Measurements from ENCODE around the gene OR56B1.
"Not testable (repeated sequence)": the region's sequence is repeated elsewhere in the genome, so short reads cannot be mapped to it uniquely, and the experiment has no call there.

Gene OR56B1

DNA sequence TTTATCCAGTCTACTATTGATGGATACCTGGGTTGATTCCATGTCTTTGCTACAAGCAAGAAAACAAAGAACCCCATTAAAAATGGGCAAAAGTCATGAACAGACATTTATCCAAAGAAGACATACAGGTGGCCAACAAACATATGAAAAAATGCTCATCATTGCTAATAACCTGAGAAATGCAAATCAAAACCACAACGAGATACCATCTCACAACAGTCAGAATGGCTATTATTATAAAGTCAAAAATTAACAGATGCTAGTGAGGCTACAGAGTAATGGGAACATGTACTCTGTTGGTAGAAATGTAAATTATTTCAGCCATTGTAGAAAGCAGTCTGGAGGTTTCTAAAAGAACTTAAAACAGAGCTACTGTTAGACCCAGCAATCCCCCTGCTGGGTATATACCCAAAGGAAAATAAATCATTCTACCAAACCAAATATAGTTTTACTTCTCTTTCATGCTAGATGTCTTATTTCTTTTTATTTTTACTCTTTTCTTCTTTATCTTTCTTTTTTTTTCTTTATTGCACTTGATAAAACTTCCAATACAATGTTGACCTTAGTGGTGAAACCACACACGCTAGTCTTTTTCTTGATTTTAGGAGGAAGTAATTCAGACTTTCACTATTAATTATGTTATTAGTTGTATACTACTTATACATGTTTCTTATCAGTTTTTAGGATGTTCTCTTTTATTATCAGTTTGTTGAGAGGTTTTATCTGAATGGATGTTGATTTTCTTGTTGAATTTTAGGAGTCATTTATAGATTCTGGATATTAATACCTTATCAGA, 32.3 kb upstream of the OR56B1 start:
- Histone ChIP-seq H2AFZ (ENCODE audit: low read depth) (no peak overlapping the region), H3K27me3 (ENCODE audit: insufficient read depth, low read depth) (no peaks in the 10 kb centered on the region), H3K27ac (no peak overlapping the region), H3K79me2 (ENCODE audit: insufficient read depth, low read depth) (no peaks in the 10 kb centered on the region), H3K4me1 (ENCODE audit: low read depth, poor library complexity, severe bottlenecking) (no peaks in the 10 kb centered on the region), H3K9ac (no peak overlapping the region), H3K4me2 (no peak overlapping the region), H3K36me3 (ENCODE audit: insufficient read depth) (no peaks in the 10 kb centered on the region), H4K20me1 (ENCODE audit: insufficient read depth) (no peaks in the 10 kb centered on the region), H3K4me3 (IDR thresholded peaks at IDR 0.05; ENCODE audit: insufficient read depth, low read depth, low read length) (no peak overlapping the region)
- TF ChIP-seq, protein P1, sequence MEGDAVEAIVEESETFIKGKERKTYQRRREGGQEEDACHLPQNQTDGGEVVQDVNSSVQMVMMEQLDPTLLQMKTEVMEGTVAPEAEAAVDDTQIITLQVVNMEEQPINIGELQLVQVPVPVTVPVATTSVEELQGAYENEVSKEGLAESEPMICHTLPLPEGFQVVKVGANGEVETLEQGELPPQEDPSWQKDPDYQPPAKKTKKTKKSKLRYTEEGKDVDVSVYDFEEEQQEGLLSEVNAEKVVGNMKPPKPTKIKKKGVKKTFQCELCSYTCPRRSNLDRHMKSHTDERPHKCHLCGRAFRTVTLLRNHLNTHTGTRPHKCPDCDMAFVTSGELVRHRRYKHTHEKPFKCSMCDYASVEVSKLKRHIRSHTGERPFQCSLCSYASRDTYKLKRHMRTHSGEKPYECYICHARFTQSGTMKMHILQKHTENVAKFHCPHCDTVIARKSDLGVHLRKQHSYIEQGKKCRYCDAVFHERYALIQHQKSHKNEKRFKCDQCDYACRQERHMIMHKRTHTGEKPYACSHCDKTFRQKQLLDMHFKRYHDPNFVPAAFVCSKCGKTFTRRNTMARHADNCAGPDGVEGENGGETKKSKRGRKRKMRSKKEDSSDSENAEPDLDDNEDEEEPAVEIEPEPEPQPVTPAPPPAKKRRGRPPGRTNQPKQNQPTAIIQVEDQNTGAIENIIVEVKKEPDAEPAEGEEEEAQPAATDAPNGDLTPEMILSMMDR (conservative IDR thresholded peaks at IDR 0.05; ENCODE audit: low read depth, low read length): no peak

DNA sequence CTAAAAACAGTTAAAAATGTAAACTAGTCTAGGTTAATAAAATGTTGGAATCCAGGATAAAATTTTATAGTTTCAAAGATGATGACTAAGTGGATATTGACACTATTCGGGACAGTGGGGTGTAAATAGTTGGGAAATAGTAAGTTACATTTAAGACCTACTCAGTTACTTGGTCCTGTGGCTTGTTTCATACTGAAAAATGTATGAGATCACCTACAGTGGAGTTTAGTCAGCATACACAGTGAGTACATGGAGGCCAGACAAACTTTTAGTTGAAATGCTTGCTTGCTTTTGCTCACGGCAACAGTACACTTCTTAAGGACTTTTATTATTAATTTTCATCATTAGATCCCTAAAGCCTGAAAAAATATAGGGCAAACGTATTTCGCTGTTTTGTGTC, 30.6 kb upstream of the OR56B1 start:
- no peaks in the 10 kb centered on the region for H4K20me1 ChIP-seq (ENCODE audit: insufficient read depth)
- H3K27ac ChIP-seq: no peak overlapping the region
- no peak overlapping the region for H3K4me3 ChIP-seq (IDR thresholded peaks at IDR 0.05; ENCODE audit: insufficient read depth, low read depth, low read length)
- H2AFZ ChIP-seq (ENCODE audit: low read depth): no peak overlapping the region
- H3K9ac ChIP-seq: no peak overlapping the region
- no peaks in the 10 kb centered on the region for H3K79me2 ChIP-seq (ENCODE audit: insufficient read depth, low read depth)
- H3K4me1 ChIP-seq (ENCODE audit: low read depth, poor library complexity, severe bottlenecking): no peaks in the 10 kb centered on the region
- H3K4me2 ChIP-seq: no peak overlapping the region
- H3K27me3 ChIP-seq (ENCODE audit: insufficient read depth, low read depth): no peaks in the 10 kb centered on the region
- TF ChIP-seq, protein P1 (conservative IDR thresholded peaks at IDR 0.05; ENCODE audit: low read depth, low read length): no peak
- no peaks in the 10 kb centered on the region for H3K36me3 ChIP-seq (ENCODE audit: insufficient read depth)

DNA sequence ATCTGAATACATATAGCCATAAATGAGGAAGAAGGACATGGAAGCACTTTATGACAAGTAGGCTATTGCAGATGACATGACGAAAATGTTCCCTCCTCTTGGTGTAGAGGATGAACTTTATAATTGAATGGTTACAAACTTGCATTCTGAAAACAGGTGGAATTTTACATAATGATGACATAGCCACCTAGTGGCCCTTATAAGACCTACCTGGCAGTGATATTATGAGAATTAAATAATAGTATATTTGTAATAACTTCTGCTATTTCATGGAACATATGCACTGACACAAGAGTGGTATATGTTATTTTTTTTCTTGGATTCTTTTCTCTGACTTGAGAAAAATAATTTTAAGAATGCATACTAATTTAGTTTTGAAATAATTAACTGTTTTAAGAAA, 23.7 kb upstream of the OR56B1 start:
- Histone ChIP-seq H3K4me2 (no peak overlapping the region), H3K79me2 (ENCODE audit: insufficient read depth, low read depth) (no peaks in the 10 kb centered on the region), H2AFZ (ENCODE audit: low read depth) (no peak overlapping the region), H4K20me1 (ENCODE audit: insufficient read depth) (no peaks in the 10 kb centered on the region), H3K4me3 (IDR thresholded peaks at IDR 0.05; ENCODE audit: insufficient read depth, low read depth, low read length) (no peak overlapping the region), H3K27ac (no peak overlapping the region), H3K36me3 (ENCODE audit: insufficient read depth) (no peaks in the 10 kb centered on the region), H3K27me3 (ENCODE audit: insufficient read depth, low read depth) (no peaks in the 10 kb centered on the region), H3K9ac (no peak overlapping the region), H3K4me1 (ENCODE audit: low read depth, poor library complexity, severe bottlenecking) (no peaks in the 10 kb centered on the region)
- TF ChIP-seq, protein P1 (conservative IDR thresholded peaks at IDR 0.05; ENCODE audit: low read depth, low read length): peak; percentile 26; the same call in 1 of the 2 replicates

DNA sequence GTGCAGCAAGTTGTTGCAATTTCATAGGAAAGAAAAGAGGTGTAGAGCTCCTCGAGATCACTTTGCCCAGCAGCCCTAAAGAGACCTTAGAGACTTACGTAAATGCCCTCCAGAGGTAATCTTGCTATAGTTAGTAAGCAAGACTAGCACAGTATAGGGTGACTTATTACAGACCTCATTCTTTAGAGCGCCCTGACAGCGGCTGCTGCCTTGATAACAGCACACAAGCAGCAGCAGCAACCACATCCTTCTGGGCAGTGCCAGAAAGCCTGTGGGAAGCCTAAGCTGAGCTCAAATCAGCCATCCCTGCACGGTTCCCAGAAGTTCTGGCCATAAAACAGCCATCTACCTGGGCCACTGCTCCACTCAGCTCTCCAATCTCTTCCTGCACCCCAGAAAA, 22.6 kb upstream of the OR56B1 start:
- Histone ChIP-seq H3K27me3 (ENCODE audit: insufficient read depth, low read depth) (no peaks in the 10 kb centered on the region), H3K4me2 (no peak overlapping the region), H4K20me1 (ENCODE audit: insufficient read depth) (no peaks in the 10 kb centered on the region), H3K36me3 (ENCODE audit: insufficient read depth) (no peaks in the 10 kb centered on the region), H3K79me2 (ENCODE audit: insufficient read depth, low read depth) (no peaks in the 10 kb centered on the region), H3K4me3 (IDR thresholded peaks at IDR 0.05; ENCODE audit: insufficient read depth, low read depth, low read length) (no peak overlapping the region), H3K4me1 (ENCODE audit: low read depth, poor library complexity, severe bottlenecking) (no peaks in the 10 kb centered on the region), H3K9ac (no peak overlapping the region), H3K27ac (no peak overlapping the region), H2AFZ (ENCODE audit: low read depth) (no peak overlapping the region)
- TF ChIP-seq, protein P1 (conservative IDR thresholded peaks at IDR 0.05; ENCODE audit: low read depth, low read length): no peak

DNA sequence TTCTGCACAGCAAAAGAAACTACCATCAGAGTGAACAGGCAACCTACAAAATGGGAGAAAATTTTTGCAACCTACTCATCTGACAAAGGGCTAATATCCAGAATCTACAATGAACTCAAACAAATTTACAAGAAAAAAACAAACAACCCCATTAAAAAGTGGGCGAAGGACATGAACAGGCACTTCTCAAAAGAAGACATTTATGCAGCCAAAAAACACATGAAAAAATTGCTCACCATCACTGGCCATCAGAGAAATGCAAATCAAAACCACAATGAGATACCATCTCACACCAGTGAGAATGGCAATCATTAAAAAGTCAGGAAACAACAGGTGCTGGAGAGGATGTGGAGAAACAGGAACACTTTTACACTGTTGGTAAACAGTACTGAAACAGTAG, 19.7 kb upstream of the OR56B1 start:
- H3K27me3 ChIP-seq (ENCODE audit: insufficient read depth, low read depth); H3K79me2 ChIP-seq (ENCODE audit: insufficient read depth, low read depth); H3K4me1 ChIP-seq (ENCODE audit: low read depth, poor library complexity, severe bottlenecking); H3K36me3 ChIP-seq (ENCODE audit: insufficient read depth); H3K4me3 ChIP-seq (IDR thresholded peaks at IDR 0.05; ENCODE audit: insufficient read depth, low read depth, low read length); H3K27ac ChIP-seq; H3K9ac ChIP-seq; H4K20me1 ChIP-seq (ENCODE audit: insufficient read depth); H2AFZ ChIP-seq (ENCODE audit: low read depth); H3K4me2 ChIP-seq: not testable (repeated sequence)
